ENCODE measurements around the gene WSCD2. TPM values are rescaled to one million over a fixed set of nuclear protein-coding genes. Genes with fewer than 3 reads are reported as not detected.

Gene WSCD2
- total and polyA plus RNA-seq, 9 donors, result under 0.01 to 2.6 (median 0.53) TPM; not detected in 1

- Histone ChIP-seq H3K27ac (no peak overlapping the region), H3K4me3 (no peak overlapping the region), H3K27me3 (no peaks in the 10 kb centered on the region), H3K36me3 (no peaks in the 10 kb centered on the region), H3K4me1 (ENCODE audit: insufficient read depth) (no peaks in the 10 kb centered on the region), H3K9me3 (no peaks in the 10 kb centered on the region)
- intact Hi-C loops (cut with DNase I), result loop anchor here in 1 of 4 donors (10.0 kb wide), 1 partner anchor 100 kb away; no protein-coding TSS in a partner anchor
- 41 to 61% (median 60%) methylated on average over 1 of the region's 1 CpG for WGBS, 3 donors
- no peak for DNase-seq
- no peak for TF ChIP-seq CTCF (IDR thresholded peaks at IDR 0.05)
- no peak for TF ChIP-seq POLR2A (IDR thresholded peaks at IDR 0.05)
- TF ChIP-seq EP300 (IDR thresholded peaks at IDR 0.05), result no peak
Measured at GRCh38 chr12:108194585-108194984, 65.5 kb downstream of the WSCD2 start.

GRCh38 chr12:108196319-108196718 is 67.2 kb downstream of the WSCD2 start:
- H3K27ac ChIP-seq, result no peak overlapping the region
- 60 to 82% (median 67%) methylated on average over 1 of the region's 1 CpG for WGBS, 3 donors
- H3K9me3 ChIP-seq, result no peaks in the 10 kb centered on the region
- H3K4me3 ChIP-seq, result no peak overlapping the region
- DNase-seq, result no peak
- TF ChIP-seq CTCF (IDR thresholded peaks at IDR 0.05) (no peak), POLR2A (IDR thresholded peaks at IDR 0.05) (no peak), EP300 (IDR thresholded peaks at IDR 0.05) (no peak)
- no peaks in the 10 kb centered on the region for H3K4me1 ChIP-seq (ENCODE audit: insufficient read depth)
- intact Hi-C loops (cut with DNase I), result loop anchor here in 1 of 4 donors (10.0 kb wide), 1 partner anchor 102 kb away; no protein-coding TSS in a partner anchor
- no peaks in the 10 kb centered on the region for H3K36me3 ChIP-seq
- H3K27me3 ChIP-seq, result no peaks in the 10 kb centered on the region

- Histone ChIP-seq H3K27ac (no peak overlapping the region), H3K4me3 (no peak overlapping the region), H3K36me3 (no peaks in the 10 kb centered on the region), H3K9me3 (no peaks in the 10 kb centered on the region), H3K4me1 (ENCODE audit: insufficient read depth) (no peaks in the 10 kb centered on the region), H3K27me3 (no peaks in the 10 kb centered on the region)
- DNase-seq, result no peak
- WGBS, 3 donors, result 87 to 97% (median 92%) methylated on average over 2 of the region's 2 CpGs
- TF ChIP-seq CTCF (IDR thresholded peaks at IDR 0.05) (no peak), POLR2A (IDR thresholded peaks at IDR 0.05) (no peak), EP300 (IDR thresholded peaks at IDR 0.05) (no peak)
- intact Hi-C loops (cut with DNase I), result loop anchor here in 1 of 4 donors (10.0 kb wide), 1 partner anchor 102 kb away; no protein-coding TSS in a partner anchor
Measured at GRCh38 chr12:108196921-108197320, 67.8 kb downstream of the WSCD2 start.

- Histone ChIP-seq H3K27ac (no peak overlapping the region), H3K4me3 (no peak overlapping the region), H3K27me3 (no peaks in the 10 kb centered on the region), H3K4me1 (ENCODE audit: insufficient read depth) (no peaks in the 10 kb centered on the region), H3K9me3 (no peaks in the 10 kb centered on the region), H3K36me3 (no peaks in the 10 kb centered on the region)
- TF ChIP-seq EP300 (IDR thresholded peaks at IDR 0.05) (no peak), CTCF (IDR thresholded peaks at IDR 0.05) (no peak), POLR2A (IDR thresholded peaks at IDR 0.05) (no peak)
- intact Hi-C loops (cut with DNase I), result loop anchor here in 1 of 4 donors (10.0 kb wide), 1 partner anchor 103 kb away; no protein-coding TSS in a partner anchor
- no peak for DNase-seq
- WGBS, 3 donors, result 57 to 61% (median 58%) methylated on average over 4 of the region's 4 CpGs
Measured at GRCh38 chr12:108198043-108198442, 69.0 kb downstream of the WSCD2 start.

Data from ovary (tissue), 9 donors.